Liver (tissue), 9 donors: Measurements from ENCODE around the gene KCNA4. TPM values are rescaled to one million over a fixed set of nuclear protein-coding genes. Genes with fewer than 3 reads are reported as not detected.

Source experiments
- DNase-seq: peaks from one replicate; pipeline ENCODE4 v3.0.0-alpha.2; 2017; ENCODE audit warnings: low spot score
- H3K27ac ChIP-seq, 2 donors: one replicate each; pipeline ENCODE4 v1.7.0; 2013; ENCODE audit warnings: inconsistent platforms in 2 of 2, low read length in 2 of 2, control low read depth in 1 of 2, low read depth in 1 of 2, mild to moderate bottlenecking in 1 of 2
- H3K27me3 ChIP-seq, 4 donors: one replicate each; pipeline versions ENCODE4 v1.6.1 to v1.7.0; 2013; ENCODE audit warnings: low read length in 3 of 4, inconsistent platforms in 1 of 4, mild to moderate bottlenecking in 1 of 4, moderate library complexity in 1 of 4; ENCODE audit not compliant: control insufficient read depth in 4 of 4, insufficient read depth in 4 of 4
- H3K36me3 ChIP-seq, 4 donors: one replicate each; pipeline versions ENCODE4 v1.6.1 to v1.7.0; 2013; ENCODE audit warnings: low read length in 3 of 4, mild to moderate bottlenecking in 3 of 4, low read depth in 1 of 4, moderate library complexity in 1 of 4; ENCODE audit not compliant: control insufficient read depth in 4 of 4, insufficient read depth in 3 of 4
- H3K4me1 ChIP-seq, 4 donors: one replicate each; pipeline versions ENCODE4 v1.6.1 to v1.7.0; 2013; ENCODE audit warnings: low read length in 3 of 4, mild to moderate bottlenecking in 3 of 4, moderate library complexity in 1 of 4; ENCODE audit not compliant: control insufficient read depth in 4 of 4, insufficient read depth in 4 of 4
- H3K4me3 ChIP-seq, 3 donors: one replicate each; pipeline versions ENCODE4 v1.6.1 to v1.7.0; 2013; ENCODE audit warnings: low read length in 3 of 3, control low read depth in 1 of 3, low read depth in 1 of 3, mild to moderate bottlenecking in 1 of 3
- H3K9ac ChIP-seq, 2 donors: one replicate each; pipeline ENCODE4 v1.7.0; 2013; ENCODE audit warnings: low read length in 2 of 2, mild to moderate bottlenecking in 2 of 2, moderate library complexity in 2 of 2, control low read depth in 1 of 2, low read depth in 1 of 2
- H3K9me3 ChIP-seq, 4 donors: one replicate each; pipeline versions ENCODE4 v1.6.1 to v1.7.0; 2013; ENCODE audit warnings: low read length in 3 of 4; ENCODE audit not compliant: control insufficient read depth in 4 of 4
- EGR1 ChIP-seq, 2 donors: IDR thresholded peaks; 2 replicates each; pipeline ENCODE4 v1.6.1; 2016 to 2018; ENCODE audit warnings: antibody characterized with exemption in 2 of 2, low read depth in 2 of 2
- FOXA1 ChIP-seq: IDR thresholded peaks from 2 replicates; pipeline ENCODE4 v1.6.1; 2016; ENCODE audit warnings: antibody characterized with exemption
- FOXA2 ChIP-seq: IDR thresholded peaks from 2 replicates; pipeline ENCODE4 v1.6.1; 2016; ENCODE audit warnings: antibody characterized with exemption
- GABPA ChIP-seq, 2 donors: IDR thresholded peaks in 1 of 2; conservative IDR thresholded peaks in 1 of 2; 2 replicates each; pipeline ENCODE4 v1.6.1; 2016; ENCODE audit warnings: antibody characterized with exemption in 2 of 2, mild to moderate bottlenecking in 1 of 2, moderate library complexity in 1 of 2
- HNF4A ChIP-seq, 2 donors: conservative IDR thresholded peaks; 2 replicates each; pipeline ENCODE4 v1.6.1; 2016; ENCODE audit warnings: antibody characterized with exemption in 2 of 2, mild to moderate bottlenecking in 2 of 2
- HNF4G ChIP-seq: IDR thresholded peaks from 2 replicates; pipeline ENCODE4 v1.6.1; 2016; ENCODE audit warnings: antibody characterized with exemption
- JUND ChIP-seq, 2 donors: IDR thresholded peaks; 2 replicates each; pipeline ENCODE4 v1.6.1; 2016; ENCODE audit warnings: antibody characterized with exemption in 2 of 2
- NR2F2 ChIP-seq: IDR thresholded peaks from 2 replicates; pipeline ENCODE4 v1.6.1; 2016; ENCODE audit warnings: antibody characterized with exemption
- RAD21 ChIP-seq, 2 donors: IDR thresholded peaks; 2 replicates each; pipeline ENCODE4 v1.6.1; 2016; ENCODE audit warnings: antibody characterized with exemption in 2 of 2, mild to moderate bottlenecking in 2 of 2
- RXRA ChIP-seq, 2 donors: IDR thresholded peaks; 2 replicates each; pipeline ENCODE4 v1.6.1; 2017 to 2018; ENCODE audit warnings: antibody characterized with exemption in 2 of 2, mild to moderate bottlenecking in 1 of 2
- SP1 ChIP-seq: IDR thresholded peaks from 2 replicates; pipeline ENCODE4 v1.6.1; 2018; ENCODE audit warnings: antibody characterized with exemption, mild to moderate bottlenecking
- TAF1 ChIP-seq: conservative IDR thresholded peaks from 2 replicates; pipeline ENCODE4 v1.6.1; 2016; ENCODE audit warnings: antibody characterized with exemption, mild to moderate bottlenecking
- YY1 ChIP-seq: IDR thresholded peaks from 2 replicates; pipeline ENCODE4 v1.6.1; 2016; ENCODE audit warnings: antibody characterized with exemption, mild to moderate bottlenecking
- WGBS: extraction: QIAGEN DNeasy Blood & Tissue Kit; methylation state at CpG from one replicate; pipeline ENCODE4 v1.1.7; 2013; 5-methylcytosine and 5-hydroxymethylcytosine counted together
- polyA plus RNA-seq, 2 donors: library from polyadenylated mRNA; stranded (reverse) in 1 of 2; unstranded in 1 of 2; fragments of 200-250 nt in 1 of 2; fragments of >200 nt in 1 of 2; fragmentation: Nextera tagmentation in 1 of 2; extraction: Ambion mirVana in 1 of 2; gene quantifications; one replicate each; pipeline versions ENCODE4 v1.2.1 to v1.2.3, GENCODE V29; 2013 to 2015
- total RNA-seq, 2 donors: library from RNA; depleted of rRNA; stranded (reverse); fragments of >200 nt; gene quantifications; one replicate each; pipeline ENCODE4 v1.2.3, GENCODE V29; 2014
- TF ChIP-seq, protein P1 (sequence below): IDR thresholded peaks from 2 replicates; pipeline ENCODE4 v1.6.1; 2016; ENCODE audit warnings: antibody characterized with exemption
- TF ChIP-seq, protein P2 (sequence below): IDR thresholded peaks from 2 replicates; pipeline ENCODE4 v1.6.1; 2016; ENCODE audit warnings: antibody characterized with exemption
- TF ChIP-seq, protein P3 (sequence below): IDR thresholded peaks from 2 replicates; pipeline ENCODE4 v1.6.1; 2016; ENCODE audit warnings: antibody characterized with exemption, mild to moderate bottlenecking
- TF ChIP-seq, protein P4 (sequence below): IDR thresholded peaks from 2 replicates; pipeline ENCODE4 v1.6.1; 2016; ENCODE audit warnings: antibody characterized with exemption
- TF ChIP-seq, protein P5 (sequence below): fragments of 150-350 bp; IDR thresholded peaks from 2 replicates; pipeline ENCODE4 v1.5.1; 2017; ENCODE audit warnings: improper control_type of control experiment, low read depth, low read length; ENCODE audit not compliant: missing input control
- donor health status: healthy.
- donor health status: healthy.
- donor health status: healthy.
- donor health status: healthy.
- donor health status: healthy.

KCNA4 gene
- total and polyA plus RNA-seq, 4 donors, result 0.05 to 0.59 TPM; not detected in 2

DNA sequence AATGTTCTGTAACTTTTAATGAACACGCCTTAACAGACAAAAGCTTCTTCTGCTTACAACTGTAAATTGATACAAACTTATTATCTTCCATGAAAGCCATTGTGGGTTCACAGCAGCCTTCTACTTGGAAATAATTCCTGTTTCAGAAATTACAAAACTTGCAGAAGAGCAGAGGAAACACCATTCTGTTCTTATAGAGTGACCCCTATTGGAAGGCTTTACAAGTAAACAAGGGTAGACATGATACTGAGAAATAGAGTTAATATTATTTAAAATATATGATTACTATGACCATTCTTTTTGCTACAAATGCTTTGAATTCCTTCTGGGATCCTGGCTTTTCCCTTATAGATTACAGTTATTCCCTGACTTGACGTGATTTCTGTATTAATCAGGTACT, 32.4 kb upstream of the KCNA4 start:
- Histone ChIP-seq H3K36me3 (no peaks in the 10 kb centered on the region), H3K4me1 (no peaks in the 10 kb centered on the region), H3K27ac (no peak overlapping the region), H3K27me3 (peaks cover 0 to 3% (median 0%) of the 10 kb centered on the region in 4 donors), H3K9me3 (no peaks in the 10 kb centered on the region), H3K9ac (no peak overlapping the region), H3K4me3 (no peak overlapping the region)
- 19% methylated on average over 2 of the region's 2 CpGs for WGBS
- no peak for DNase-seq
- TF ChIP-seq FOXA2, result no peak
- TF ChIP-seq, protein P1, sequence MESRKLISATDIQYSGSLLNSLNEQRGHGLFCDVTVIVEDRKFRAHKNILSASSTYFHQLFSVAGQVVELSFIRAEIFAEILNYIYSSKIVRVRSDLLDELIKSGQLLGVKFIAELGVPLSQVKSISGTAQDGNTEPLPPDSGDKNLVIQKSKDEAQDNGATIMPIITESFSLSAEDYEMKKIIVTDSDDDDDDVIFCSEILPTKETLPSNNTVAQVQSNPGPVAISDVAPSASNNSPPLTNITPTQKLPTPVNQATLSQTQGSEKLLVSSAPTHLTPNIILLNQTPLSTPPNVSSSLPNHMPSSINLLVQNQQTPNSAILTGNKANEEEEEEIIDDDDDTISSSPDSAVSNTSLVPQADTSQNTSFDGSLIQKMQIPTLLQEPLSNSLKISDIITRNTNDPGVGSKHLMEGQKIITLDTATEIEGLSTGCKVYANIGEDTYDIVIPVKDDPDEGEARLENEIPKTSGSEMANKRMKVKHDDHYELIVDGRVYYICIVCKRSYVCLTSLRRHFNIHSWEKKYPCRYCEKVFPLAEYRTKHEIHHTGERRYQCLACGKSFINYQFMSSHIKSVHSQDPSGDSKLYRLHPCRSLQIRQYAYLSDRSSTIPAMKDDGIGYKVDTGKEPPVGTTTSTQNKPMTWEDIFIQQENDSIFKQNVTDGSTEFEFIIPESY, result no peak
- TF ChIP-seq HNF4G, result no peak
- TF ChIP-seq, protein P2, sequence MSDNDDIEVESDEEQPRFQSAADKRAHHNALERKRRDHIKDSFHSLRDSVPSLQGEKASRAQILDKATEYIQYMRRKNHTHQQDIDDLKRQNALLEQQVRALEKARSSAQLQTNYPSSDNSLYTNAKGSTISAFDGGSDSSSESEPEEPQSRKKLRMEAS, result no peak
- no peak for TF ChIP-seq TAF1
- TF ChIP-seq SP1, result no peak
- TF ChIP-seq RAD21 (IDR thresholded peaks at IDR 0.05), result no peak
- TF ChIP-seq, protein P3, sequence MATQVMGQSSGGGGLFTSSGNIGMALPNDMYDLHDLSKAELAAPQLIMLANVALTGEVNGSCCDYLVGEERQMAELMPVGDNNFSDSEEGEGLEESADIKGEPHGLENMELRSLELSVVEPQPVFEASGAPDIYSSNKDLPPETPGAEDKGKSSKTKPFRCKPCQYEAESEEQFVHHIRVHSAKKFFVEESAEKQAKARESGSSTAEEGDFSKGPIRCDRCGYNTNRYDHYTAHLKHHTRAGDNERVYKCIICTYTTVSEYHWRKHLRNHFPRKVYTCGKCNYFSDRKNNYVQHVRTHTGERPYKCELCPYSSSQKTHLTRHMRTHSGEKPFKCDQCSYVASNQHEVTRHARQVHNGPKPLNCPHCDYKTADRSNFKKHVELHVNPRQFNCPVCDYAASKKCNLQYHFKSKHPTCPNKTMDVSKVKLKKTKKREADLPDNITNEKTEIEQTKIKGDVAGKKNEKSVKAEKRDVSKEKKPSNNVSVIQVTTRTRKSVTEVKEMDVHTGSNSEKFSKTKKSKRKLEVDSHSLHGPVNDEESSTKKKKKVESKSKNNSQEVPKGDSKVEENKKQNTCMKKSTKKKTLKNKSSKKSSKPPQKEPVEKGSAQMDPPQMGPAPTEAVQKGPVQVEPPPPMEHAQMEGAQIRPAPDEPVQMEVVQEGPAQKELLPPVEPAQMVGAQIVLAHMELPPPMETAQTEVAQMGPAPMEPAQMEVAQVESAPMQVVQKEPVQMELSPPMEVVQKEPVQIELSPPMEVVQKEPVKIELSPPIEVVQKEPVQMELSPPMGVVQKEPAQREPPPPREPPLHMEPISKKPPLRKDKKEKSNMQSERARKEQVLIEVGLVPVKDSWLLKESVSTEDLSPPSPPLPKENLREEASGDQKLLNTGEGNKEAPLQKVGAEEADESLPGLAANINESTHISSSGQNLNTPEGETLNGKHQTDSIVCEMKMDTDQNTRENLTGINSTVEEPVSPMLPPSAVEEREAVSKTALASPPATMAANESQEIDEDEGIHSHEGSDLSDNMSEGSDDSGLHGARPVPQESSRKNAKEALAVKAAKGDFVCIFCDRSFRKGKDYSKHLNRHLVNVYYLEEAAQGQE, result no peak
- no peak for TF ChIP-seq JUND (IDR thresholded peaks at IDR 0.05)
- TF ChIP-seq FOXA1, result no peak
- TF ChIP-seq RXRA (IDR thresholded peaks at IDR 0.05), result no peak
- TF ChIP-seq YY1, result no peak
- TF ChIP-seq EGR1 (IDR thresholded peaks at IDR 0.05; ENCODE audit: low read depth in 2 of 2), result no peak
- TF ChIP-seq, protein P4, sequence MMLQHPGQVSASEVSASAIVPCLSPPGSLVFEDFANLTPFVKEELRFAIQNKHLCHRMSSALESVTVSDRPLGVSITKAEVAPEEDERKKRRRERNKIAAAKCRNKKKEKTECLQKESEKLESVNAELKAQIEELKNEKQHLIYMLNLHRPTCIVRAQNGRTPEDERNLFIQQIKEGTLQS, result no peak
- TF ChIP-seq GABPA (IDR thresholded peaks at IDR 0.05 in 1 of 2, conservative IDR thresholded peaks at IDR 0.05 in 1 of 2), result no peak
- TF ChIP-seq, protein P5, sequence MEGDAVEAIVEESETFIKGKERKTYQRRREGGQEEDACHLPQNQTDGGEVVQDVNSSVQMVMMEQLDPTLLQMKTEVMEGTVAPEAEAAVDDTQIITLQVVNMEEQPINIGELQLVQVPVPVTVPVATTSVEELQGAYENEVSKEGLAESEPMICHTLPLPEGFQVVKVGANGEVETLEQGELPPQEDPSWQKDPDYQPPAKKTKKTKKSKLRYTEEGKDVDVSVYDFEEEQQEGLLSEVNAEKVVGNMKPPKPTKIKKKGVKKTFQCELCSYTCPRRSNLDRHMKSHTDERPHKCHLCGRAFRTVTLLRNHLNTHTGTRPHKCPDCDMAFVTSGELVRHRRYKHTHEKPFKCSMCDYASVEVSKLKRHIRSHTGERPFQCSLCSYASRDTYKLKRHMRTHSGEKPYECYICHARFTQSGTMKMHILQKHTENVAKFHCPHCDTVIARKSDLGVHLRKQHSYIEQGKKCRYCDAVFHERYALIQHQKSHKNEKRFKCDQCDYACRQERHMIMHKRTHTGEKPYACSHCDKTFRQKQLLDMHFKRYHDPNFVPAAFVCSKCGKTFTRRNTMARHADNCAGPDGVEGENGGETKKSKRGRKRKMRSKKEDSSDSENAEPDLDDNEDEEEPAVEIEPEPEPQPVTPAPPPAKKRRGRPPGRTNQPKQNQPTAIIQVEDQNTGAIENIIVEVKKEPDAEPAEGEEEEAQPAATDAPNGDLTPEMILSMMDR, result no peak

DNA sequence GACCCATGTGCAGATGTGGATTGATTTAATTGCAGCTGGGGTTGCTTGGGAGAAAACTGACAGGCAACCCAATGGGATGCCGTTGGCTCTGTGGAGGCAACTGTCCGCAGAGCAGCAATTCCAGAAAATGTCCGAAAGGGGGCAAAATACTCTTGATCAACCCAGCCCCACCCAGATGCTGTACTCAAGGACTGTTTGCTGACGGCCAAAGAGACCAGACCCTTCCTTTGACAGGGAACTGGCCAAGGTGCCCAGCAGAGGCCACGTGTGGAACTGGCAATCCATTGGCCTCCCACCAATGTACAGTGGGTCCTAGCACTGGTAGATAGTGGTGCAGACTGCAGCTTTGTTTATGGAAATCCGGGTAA, 29.7 kb upstream of the KCNA4 start:
- 35% methylated on average over 6 of the region's 6 CpGs for WGBS
- H3K4me1 ChIP-seq, result no peaks in the 10 kb centered on the region
- H3K27ac ChIP-seq, result no peak overlapping the region
- H3K36me3 ChIP-seq, result no peaks in the 10 kb centered on the region
- DNase-seq, result no peak
- H3K4me3 ChIP-seq, result no peak overlapping the region
- no peaks in the 10 kb centered on the region for H3K9me3 ChIP-seq
- no peak overlapping the region for H3K9ac ChIP-seq
- peaks cover 0 to 3% (median 0%) of the 10 kb centered on the region in 4 donors for H3K27me3 ChIP-seq
- TF ChIP-seq, protein P3, result no peak
- TF ChIP-seq HNF4G (no peak), FOXA1 (no peak), JUND (IDR thresholded peaks at IDR 0.05) (no peak), RXRA (IDR thresholded peaks at IDR 0.05) (no peak), GABPA (IDR thresholded peaks at IDR 0.05 in 1 of 2, conservative IDR thresholded peaks at IDR 0.05 in 1 of 2) (no peak), NR2F2 (no peak), HNF4A (conservative IDR thresholded peaks at IDR 0.05) (no peak), EGR1 (IDR thresholded peaks at IDR 0.05; ENCODE audit: low read depth in 2 of 2) (no peak), TAF1 (no peak)
- TF ChIP-seq, protein P5, result no peak
